NOMO-1 treated with dmso at 0.1 percent for 144 hours (cell line): ENCODE results near the gene RTEL1.
A peak's percentile ranks its signal among the peaks of the same experiment; 100 is the strongest.

Experiments used
- DNase-seq: peaks from one replicate; lab custom pipeline; 2025; ENCODE audit not compliant: unreplicated experiment; lab: John Stamatoyannopoulos, UW

The RTEL1 gene

DNA sequence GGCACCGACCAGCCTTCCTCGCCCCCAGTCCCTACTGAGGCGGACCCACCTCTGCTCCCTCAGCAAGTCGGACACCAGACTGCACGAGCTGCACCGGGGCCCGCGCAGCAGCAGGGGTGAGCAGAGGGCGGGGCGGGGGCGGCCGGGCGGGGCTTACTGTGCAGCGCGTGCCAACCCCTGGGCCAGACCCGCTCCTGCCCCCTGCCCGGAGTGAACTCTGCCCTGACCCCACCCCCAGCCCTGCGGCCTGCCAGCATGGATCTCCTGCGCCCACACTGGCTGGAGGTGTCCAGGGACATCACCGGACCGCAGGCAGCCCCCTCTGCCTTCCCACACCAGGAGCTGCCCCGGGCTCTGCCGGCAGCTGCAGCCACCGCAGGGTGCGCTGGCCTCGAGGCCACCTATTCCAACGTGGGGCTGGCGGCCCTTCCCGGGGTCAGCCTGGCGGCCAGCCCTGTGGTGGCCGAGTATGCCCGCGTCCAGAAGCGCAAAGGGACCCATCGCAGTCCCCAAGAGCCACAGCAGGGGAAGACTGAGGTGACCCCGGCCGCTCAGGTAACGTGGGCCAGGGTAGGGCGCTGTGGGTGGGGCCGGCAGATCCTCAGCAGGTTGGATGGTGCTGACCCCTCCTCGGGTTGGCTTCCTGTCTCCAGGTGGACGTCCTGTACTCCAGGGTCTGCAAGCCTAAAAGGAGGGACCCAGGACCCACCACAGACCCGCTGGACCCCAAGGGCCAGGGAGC, 80.0 kb downstream of the RTEL1 start:
- no peak for DNase-seq

GRCh38 chr20:63738687-63739129, 80.6 kb downstream of the RTEL1 start:
- no peak for DNase-seq

GRCh38 chr20:63739130-63740069, 81.3 kb downstream of the RTEL1 start, which contains the start of gene SLC2A4RG:
Gene SLC2A4RG, plus strand, starts transcription at chr20:63739776. Its CDS starts 137 bp downstream, at chr20:63739913.
- DNase-seq, result peak; percentile 59

- no peak for DNase-seq
Measured at GRCh38 chr20:63740070-63740626, 82.0 kb downstream of the RTEL1 start.

DNA sequence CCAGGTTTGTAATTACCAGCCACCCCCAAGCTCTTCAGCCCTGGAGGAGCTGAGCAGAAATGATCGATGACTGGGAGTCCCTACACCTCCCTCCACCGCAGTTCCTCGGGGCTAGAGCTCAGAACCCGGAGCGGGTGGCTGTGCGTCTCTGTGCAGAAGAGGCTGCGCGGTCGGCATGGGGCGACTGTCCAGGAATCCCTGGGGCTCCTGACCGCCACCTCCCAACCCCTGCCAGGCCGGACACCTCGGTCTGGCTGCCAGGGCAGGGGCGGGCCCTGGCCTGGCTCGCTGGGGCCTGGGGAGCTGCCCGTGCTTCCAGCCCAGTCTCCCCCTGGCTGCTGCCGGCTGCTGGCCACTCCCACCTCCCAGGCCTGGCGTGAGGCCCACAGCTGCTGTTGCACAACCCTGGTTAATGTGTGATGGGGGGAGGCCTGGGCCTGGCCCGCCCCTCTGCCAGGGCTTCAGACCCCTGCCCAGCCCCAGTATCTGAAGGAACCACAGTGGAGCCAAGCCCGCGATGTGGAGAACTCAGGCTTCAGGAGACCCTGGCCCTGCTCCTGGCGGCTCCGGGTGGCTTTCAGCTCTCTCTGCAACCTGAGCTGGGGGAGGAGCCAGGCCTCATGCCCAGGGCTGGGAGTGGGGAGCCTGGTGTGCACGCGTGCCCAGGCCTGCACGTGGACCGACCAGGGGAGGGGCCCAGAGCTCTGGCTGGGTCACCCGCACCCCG, 82.7 kb downstream of the RTEL1 start:
- peak; percentile 63 for DNase-seq

- DNase-seq, result no peak
Measured at GRCh38 chr20:63741354-63741675, 83.2 kb downstream of the RTEL1 start.

- no peak for DNase-seq
Measured at GRCh38 chr20:63741676-63742380, 83.7 kb downstream of the RTEL1 start.

- no peak for DNase-seq
Measured at GRCh38 chr20:63742381-63743024, 84.4 kb downstream of the RTEL1 start.

GRCh38 chr20:63743210-63743970, 85.3 kb downstream of the RTEL1 start:
- DNase-seq, result no peak

DNA sequence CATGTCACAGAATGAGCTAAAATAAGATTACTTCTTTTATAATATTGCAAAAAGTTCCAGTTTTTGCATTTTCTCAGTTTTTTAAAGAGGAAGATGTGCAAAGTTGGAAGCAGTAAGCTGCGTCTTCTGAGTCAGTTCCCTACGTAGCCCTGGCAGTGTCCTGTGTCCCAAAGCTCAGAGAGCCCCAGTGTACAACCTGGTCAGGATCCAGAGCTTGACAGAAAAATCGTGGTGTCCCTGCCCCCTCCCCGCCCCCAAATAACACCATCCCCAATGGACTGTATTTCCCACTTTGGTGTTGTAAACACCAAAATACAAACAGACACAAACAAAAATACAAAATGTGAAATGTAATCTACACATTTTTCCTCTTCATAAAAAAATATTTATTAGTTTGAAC, 86.0 kb downstream of the RTEL1 start:
- DNase-seq, result no peak

DNA sequence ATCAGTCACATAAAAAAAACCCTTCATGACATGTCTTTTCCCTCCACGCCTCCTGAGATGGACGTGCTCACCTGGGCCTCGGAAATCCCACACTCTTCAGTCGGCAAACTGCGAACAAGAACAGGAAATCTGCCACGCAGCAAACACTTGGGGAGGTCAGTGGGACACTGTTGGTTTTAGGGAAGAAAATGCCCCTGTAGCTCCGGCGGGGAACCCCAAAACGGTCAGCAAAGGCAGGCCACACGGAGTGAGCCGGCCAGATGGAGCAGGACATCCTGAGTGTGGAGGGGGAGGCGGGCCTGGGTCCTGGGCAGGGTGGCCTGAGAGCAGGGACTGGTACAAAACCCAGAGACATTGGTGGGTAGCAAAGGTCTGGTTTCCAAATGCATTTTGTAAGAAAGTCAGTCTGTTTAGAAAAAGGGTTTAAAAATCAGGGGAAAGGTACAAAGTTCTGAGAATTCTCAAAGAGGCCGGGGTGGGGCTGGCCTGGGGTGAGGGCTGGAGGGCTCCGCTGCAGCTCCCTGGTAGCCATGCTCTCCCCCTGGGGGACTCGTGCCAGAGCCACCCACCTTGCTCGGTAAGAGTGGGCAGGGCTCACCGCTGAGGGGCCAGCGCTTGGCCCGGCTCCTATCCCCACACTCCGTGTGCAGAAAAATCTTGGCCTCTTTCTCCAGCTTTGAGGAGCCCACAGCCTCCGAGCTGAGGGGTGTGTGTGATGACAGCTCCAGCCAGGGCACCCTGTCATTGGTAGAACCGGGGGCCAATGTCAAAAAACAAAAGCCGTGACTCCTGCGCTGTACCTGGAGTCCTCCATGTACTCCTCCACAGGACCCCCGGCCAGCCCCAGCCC, 86.7 kb downstream of the RTEL1 start:
- no peak for DNase-seq

GRCh38 chr20:63745424-63745805, 87.3 kb downstream of the RTEL1 start:
- DNase-seq, result no peak
